NCI-H2029 treated with DMSO at 0.1 percent for 48 hours (cell line): Measurements from ENCODE around the gene GRHPR.
"Not testable (repeated sequence)": the region's sequence is repeated elsewhere in the genome, so short reads cannot be mapped to it uniquely, and the experiment has no call there.

Experiments
- DNase-seq: peaks from one replicate; lab custom pipeline; 2025; lab: John Stamatoyannopoulos, UW

The GRHPR gene

GRCh38 chr9:37447111-37447510 lies 24.6 kb downstream of the GRHPR start:
- no peak for DNase-seq

GRCh38 chr9:37449862-37450632 lies 27.6 kb downstream of the GRHPR start:
- DNase-seq, result no peak

GRCh38 chr9:37451628-37452027 lies 29.1 kb downstream of the GRHPR start:
- DNase-seq, result no peak

- DNase-seq, result no peak
These were observed 30.1 kb downstream of the GRHPR start for GRCh38 chr9:37452611-37453010.

GRCh38 chr9:37453827-37454226 lies 31.3 kb downstream of the GRHPR start:
- DNase-seq, result peak; percentile 19

- no peak for DNase-seq
These were observed 31.7 kb downstream of the GRHPR start for GRCh38 chr9:37454238-37454637.

GRCh38 chr9:37455884-37456647 lies 33.6 kb downstream of the GRHPR start:
- no peak for DNase-seq

GRCh38 chr9:37456817-37457216 lies 34.3 kb downstream of the GRHPR start:
- no peak for DNase-seq

- no peak for DNase-seq
These were observed 41.5 kb downstream of the GRHPR start for GRCh38 chr9:37464006-37464405.

- DNase-seq, result peak; percentile 81
These were observed 42.1 kb downstream of the GRHPR start for GRCh38 chr9:37464426-37465248.

- peak; percentile 99 for DNase-seq
These were observed 42.9 kb downstream of the GRHPR start, which contains the start of gene ZBTB5 for GRCh38 chr9:37465249-37466036. ZBTB5 (minus strand) TSS chr9:37465450; CDS start chr9:37442551, 22,899 bp downstream.

- DNase-seq, result peak; percentile 44
These were observed 43.7 kb downstream of the GRHPR start for GRCh38 chr9:37466037-37466709.

GRCh38 chr9:37467530-37467929 lies 45.0 kb downstream of the GRHPR start:
- DNase-seq, result not testable (repeated sequence)

GRCh38 chr9:37468620-37469019 lies 46.1 kb downstream of the GRHPR start:
- no peak for DNase-seq

GRCh38 chr9:37471942-37472684 lies 49.6 kb downstream of the GRHPR start:
- no peak for DNase-seq

- DNase-seq, result not testable (repeated sequence)
These were observed 51.5 kb downstream of the GRHPR start for GRCh38 chr9:37473982-37474381.

GRCh38 chr9:37474438-37474837 lies 51.9 kb downstream of the GRHPR start:
- no peak for DNase-seq

- DNase-seq, result no peak
These were observed 54.4 kb downstream of the GRHPR start for GRCh38 chr9:37476930-37477329.

- DNase-seq, result not testable (repeated sequence)
These were observed 54.9 kb downstream of the GRHPR start for GRCh38 chr9:37477443-37477842.

- not testable (repeated sequence) for DNase-seq
These were observed 55.6 kb downstream of the GRHPR start for GRCh38 chr9:37477987-37478619.
